Measurements from ENCODE around the gene C11orf21. TPM values are rescaled to one million over a fixed set of nuclear protein-coding genes. Genes with fewer than 3 reads are reported as not detected.

The C11orf21 gene
- polyA plus RNA-seq, 3 donors: 10.8 to 135 (median 13.1) TPM

GRCh38 chr11:2250041-2250440 lies 51.7 kb downstream of the C11orf21 start:
- H3K27ac ChIP-seq (ENCODE audit: low read depth in 1 of 2, low read length in 2 of 2): no peak overlapping the region
- no peak for TF ChIP-seq CTCF (IDR thresholded peaks at IDR 0.05)
- H3K4me1 Mint-ChIP-seq: no peaks in the 10 kb centered on the region
- DNase-seq: no peak
- H3K27me3 ChIP-seq (ENCODE audit: control insufficient read depth in 2 of 2, insufficient read depth in 2 of 2, low read length in 2 of 2): peaks cover 0 to 2% of the 10 kb centered on the region in 2 donors
- no peak overlapping the region for H3K4me3 Mint-ChIP-seq
- intact Hi-C loops (cut with micrococcal nuclease): no loop called here
- no peak overlapping the region for H2AFZ ChIP-seq (ENCODE audit: insufficient read depth, low read depth, low read length, poor library complexity, severe bottlenecking)
- no peak overlapping the region for H3K4me2 ChIP-seq (replicated peaks; ENCODE audit: extremely low read depth, low read length, poor library complexity, severe bottlenecking)
- no peak overlapping the region for H3K4me3 ChIP-seq (replicated peaks in 1 of 3; ENCODE audit: low read depth in 2 of 3, low read length in 3 of 3)
- peaks cover 5 to 12% (median 9%) of the 10 kb centered on the region in 3 donors for H3K27me3 Mint-ChIP-seq (ENCODE audit: low read depth in 3 of 3)
- H3K9me3 Mint-ChIP-seq: peaks cover 0 to 15% (median 6%) of the 10 kb centered on the region in 7 donors
- no peaks in the 10 kb centered on the region for H3K9me3 ChIP-seq (replicated peaks in 1 of 2; ENCODE audit: control insufficient read depth in 1 of 2, insufficient read depth in 1 of 2, low read length in 2 of 2)
- 93% methylated on average over 3 of the region's 9 CpGs for WGBS (ENCODE audit: insufficient coverage)
- no peak overlapping the region for H3K9ac ChIP-seq (ENCODE audit: insufficient read depth, low read length, poor library complexity, severe bottlenecking)
- H3K36me3 Mint-ChIP-seq: no peaks in the 10 kb centered on the region
- H4K20me1 ChIP-seq (ENCODE audit: insufficient read depth, low read length): no peaks in the 10 kb centered on the region
- no peaks in the 10 kb centered on the region for H3K79me2 ChIP-seq (ENCODE audit: insufficient read depth, low read length)
- H3K4me1 ChIP-seq (ENCODE audit: control insufficient read depth in 1 of 2, insufficient read depth in 2 of 2, low read length in 2 of 2): no peaks in the 10 kb centered on the region
- no peaks in the 10 kb centered on the region for H3K36me3 ChIP-seq (replicated peaks in 1 of 2; ENCODE audit: control insufficient read depth in 1 of 2, insufficient read depth in 2 of 2, low read length in 2 of 2)
- no peak overlapping the region for H3K27ac Mint-ChIP-seq

GRCh38 chr11:2249189-2249916 lies 52.4 kb downstream of the C11orf21 start:
- H3K9me3 ChIP-seq (replicated peaks in 1 of 2; ENCODE audit: control insufficient read depth in 1 of 2, insufficient read depth in 1 of 2, low read length in 2 of 2): no peaks in the 10 kb centered on the region
- intact Hi-C loops (cut with micrococcal nuclease): no loop called here
- no peak overlapping the region for H2AFZ ChIP-seq (ENCODE audit: insufficient read depth, low read depth, low read length, poor library complexity, severe bottlenecking)
- no peak overlapping the region for H3K27ac Mint-ChIP-seq
- no peaks in the 10 kb centered on the region for H3K4me1 Mint-ChIP-seq
- H3K4me3 Mint-ChIP-seq: no peak overlapping the region
- H3K4me2 ChIP-seq (replicated peaks; ENCODE audit: extremely low read depth, low read length, poor library complexity, severe bottlenecking): no peak overlapping the region
- H3K27me3 ChIP-seq (ENCODE audit: control insufficient read depth in 2 of 2, insufficient read depth in 2 of 2, low read length in 2 of 2): peaks cover 0 to 2% of the 10 kb centered on the region in 2 donors
- H3K27me3 Mint-ChIP-seq (ENCODE audit: low read depth in 3 of 3): peaks cover 5 to 15% (median 14%) of the 10 kb centered on the region in 3 donors
- DNase-seq: no peak
- H3K9ac ChIP-seq (ENCODE audit: insufficient read depth, low read length, poor library complexity, severe bottlenecking): no peak overlapping the region
- H3K36me3 Mint-ChIP-seq: no peaks in the 10 kb centered on the region
- no peak overlapping the region for H3K27ac ChIP-seq (ENCODE audit: low read depth in 1 of 2, low read length in 2 of 2)
- peaks cover 0 to 9% (median 3%) of the 10 kb centered on the region in 7 donors for H3K9me3 Mint-ChIP-seq
- no peaks in the 10 kb centered on the region for H3K79me2 ChIP-seq (ENCODE audit: insufficient read depth, low read length)
- no peak overlapping the region for H3K4me3 ChIP-seq (replicated peaks in 1 of 3; ENCODE audit: low read depth in 2 of 3, low read length in 3 of 3)
- H3K4me1 ChIP-seq (ENCODE audit: control insufficient read depth in 1 of 2, insufficient read depth in 2 of 2, low read length in 2 of 2): no peaks in the 10 kb centered on the region
- no peaks in the 10 kb centered on the region for H4K20me1 ChIP-seq (ENCODE audit: insufficient read depth, low read length)
- no peak for TF ChIP-seq CTCF (IDR thresholded peaks at IDR 0.05)
- WGBS (ENCODE audit: insufficient coverage): 90% methylated on average over 8 of the region's 20 CpGs
- H3K36me3 ChIP-seq (replicated peaks in 1 of 2; ENCODE audit: control insufficient read depth in 1 of 2, insufficient read depth in 2 of 2, low read length in 2 of 2): no peaks in the 10 kb centered on the region

Measured in CD14-positive monocyte (primary cell).